ENCODE measurements around the gene DYNLT1.
"Not testable (repeated sequence)": the region's sequence is repeated elsewhere in the genome, so short reads cannot be mapped to it uniquely, and the experiment has no call there.

Gene DYNLT1

GRCh38 chr6:158621694-158622544 lies 22.6 kb downstream of the DYNLT1 start:
- no peak for DNase-seq

DNA sequence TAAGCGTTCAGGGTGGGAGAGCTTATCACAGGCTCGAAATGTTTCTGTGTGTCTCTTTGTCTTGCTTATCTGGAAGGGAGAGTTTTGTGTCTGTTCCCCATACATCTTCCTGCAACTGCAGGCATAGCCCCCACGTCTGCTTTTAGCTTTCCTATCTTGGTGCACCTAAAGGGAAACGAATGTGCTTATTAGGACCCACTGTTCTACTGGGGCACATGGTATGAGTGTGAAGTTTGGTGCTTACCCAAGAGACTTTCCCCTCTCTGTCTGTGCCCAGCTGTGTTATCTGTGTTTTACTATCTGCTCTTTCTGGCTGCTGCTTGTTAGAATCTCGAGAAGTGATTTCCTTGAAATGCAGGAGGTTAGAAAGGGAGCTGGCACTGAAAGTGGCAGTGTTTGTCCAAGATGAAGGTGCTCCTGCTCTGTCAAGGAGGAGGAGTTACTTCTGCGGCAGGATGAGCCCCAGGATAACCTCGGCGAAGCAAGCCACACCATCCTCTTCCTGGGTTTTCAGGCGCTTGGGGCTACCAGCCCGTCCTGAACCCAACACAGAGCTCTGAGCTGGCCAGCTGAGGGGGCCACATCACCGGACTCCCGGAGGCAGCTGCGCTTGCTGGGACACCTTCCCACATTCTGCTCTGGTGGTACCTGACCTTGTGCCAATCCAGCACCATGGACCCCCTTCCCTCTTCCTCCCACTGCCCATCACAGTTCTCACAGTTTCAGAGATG lies 23.4 kb downstream of the DYNLT1 start:
- DNase-seq = no peak

DNA sequence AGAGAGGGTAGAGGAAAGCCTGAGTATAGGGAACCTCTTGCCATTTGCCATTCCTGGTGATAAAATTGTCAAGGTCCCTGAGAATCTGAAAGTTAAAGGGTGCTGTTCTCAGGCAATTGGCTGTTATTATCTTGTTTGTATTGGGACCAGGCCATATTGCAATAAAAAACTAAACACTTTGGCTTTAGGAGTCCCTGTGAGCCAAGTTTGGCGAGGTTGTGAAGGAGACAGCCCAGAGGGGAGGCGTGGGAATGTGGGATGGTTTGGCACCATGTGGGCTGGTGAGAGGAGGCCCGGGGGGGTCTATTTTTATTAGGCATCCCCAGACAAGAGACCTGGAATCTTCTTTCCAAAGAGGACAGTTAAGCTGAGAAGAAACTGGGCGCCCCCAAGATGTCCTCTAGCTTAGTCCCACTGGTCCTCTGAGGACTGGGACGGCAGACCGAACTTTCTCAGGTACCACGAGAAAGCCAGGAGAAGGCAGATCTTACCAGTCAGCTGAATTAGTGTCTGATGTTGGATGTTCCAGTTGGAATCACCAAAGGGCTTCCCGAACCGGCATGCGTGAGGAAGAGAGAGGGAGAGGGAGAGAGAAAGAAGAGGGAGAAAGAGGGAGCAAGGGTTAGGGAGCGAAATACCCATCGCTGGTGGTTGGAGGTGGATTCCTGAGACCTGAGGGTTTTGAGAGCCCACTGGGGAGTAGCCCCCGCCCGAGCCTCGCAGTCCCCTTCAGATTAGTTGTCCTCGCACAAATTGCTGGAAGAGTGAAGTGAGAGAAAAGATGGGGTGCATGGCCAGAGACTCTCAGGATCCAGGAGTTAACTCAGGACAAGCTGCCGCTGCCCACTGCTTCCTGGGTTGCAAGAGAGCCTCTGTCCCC lies 24.4 kb downstream of the DYNLT1 start:
- no peak for DNase-seq

- not testable (repeated sequence) for DNase-seq
Observed at GRCh38 chr6:158618289-158618688, 26.3 kb downstream of the DYNLT1 start.

DNA sequence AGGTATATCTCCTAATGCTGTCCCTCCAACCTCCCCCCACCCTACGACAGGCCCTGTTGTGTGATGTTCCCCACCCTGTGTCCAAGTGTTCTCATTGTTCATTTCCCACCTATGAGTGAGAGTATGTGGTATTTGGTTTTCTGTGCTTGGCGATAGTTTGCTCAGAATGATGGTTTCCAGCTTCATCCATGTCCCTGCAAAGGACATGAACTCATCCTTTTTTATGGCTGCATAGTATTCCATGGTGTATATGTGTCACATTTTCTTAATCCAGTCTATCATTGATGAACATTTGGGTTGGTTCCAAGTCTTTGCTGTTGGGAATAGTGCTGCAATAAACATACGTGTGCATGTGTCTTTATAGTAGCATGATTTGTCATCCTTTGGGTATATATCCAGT lies 29.9 kb downstream of the DYNLT1 start:
- not testable (repeated sequence) for DNase-seq

DNA sequence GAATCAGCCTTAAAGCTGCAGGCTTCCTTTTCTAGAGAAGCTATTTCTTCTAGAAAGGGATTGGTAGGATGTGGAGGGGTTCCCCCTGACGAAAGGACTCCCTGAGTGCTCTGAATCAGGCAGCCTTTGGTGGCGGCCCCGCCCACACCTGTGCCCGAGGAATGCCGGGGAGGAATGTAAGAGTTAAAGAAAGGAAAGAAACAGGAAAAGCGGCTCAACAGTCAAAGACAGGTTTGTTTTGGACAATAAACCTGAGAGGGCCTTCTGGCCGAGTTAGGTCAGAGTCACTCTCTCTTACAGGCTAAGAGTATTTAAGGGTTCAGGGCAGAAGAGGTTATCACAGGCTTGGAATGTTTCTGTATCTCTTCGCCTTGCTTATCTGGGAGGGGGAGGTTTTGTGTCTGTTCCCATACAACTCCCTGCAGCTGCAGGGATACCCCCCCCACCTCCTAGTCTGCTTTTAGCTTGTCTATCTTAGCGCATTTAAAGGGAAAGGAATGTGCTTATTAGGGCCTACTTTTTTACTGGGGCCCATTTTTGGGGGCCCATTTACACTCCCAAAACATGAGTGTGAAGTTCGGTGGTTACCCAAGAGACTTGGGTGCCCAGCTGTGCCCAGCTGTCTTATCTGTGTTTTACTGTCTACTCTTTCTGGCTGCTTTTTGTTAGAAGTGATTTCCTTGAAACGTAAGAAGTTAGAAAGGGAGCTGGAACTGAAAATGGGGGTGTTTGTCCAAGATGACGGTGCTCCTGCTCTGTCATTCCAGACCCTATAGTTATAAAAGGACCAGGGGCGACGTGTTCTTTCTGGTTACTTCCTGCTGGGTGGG lies 32.8 kb downstream of the DYNLT1 start:
- DNase-seq = no peak

- DNase-seq = no peak
Observed at GRCh38 chr6:158611039-158611438, 33.5 kb downstream of the DYNLT1 start.

DNA sequence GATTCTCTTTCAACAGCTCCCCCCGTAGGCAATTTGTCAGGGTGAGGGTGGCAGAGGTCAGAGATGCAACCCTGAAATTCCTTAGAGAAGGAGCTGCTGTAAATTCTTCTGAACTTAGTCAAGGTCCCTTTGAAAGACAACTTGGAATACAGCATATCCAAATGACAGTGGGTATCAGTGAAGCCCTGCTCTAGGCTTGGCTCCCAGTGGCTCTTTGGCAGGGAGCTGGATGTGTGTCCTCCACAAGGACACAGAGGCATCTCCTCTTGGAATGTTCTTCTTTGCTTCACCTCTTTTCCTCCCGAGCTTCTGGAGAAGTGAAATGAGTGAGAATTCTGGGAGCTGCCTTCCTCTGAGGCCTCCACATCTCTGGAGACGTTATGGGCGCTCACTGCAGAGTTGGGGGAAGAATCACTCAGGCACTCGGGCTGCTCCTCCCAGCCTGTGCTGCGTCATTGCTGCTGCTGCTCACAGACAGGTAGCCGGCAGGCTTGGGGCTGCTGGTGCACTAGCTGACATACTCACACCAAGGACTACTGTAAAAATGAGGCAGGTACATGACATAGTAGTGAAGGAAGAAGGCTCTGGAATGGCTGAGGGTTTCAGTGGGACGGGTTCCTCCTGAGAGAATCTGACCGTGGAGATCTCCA lies 34.1 kb downstream of the DYNLT1 start:
- DNase-seq = no peak

GRCh38 chr6:158609455-158610155 lies 34.9 kb downstream of the DYNLT1 start:
- DNase-seq = no peak

DNA sequence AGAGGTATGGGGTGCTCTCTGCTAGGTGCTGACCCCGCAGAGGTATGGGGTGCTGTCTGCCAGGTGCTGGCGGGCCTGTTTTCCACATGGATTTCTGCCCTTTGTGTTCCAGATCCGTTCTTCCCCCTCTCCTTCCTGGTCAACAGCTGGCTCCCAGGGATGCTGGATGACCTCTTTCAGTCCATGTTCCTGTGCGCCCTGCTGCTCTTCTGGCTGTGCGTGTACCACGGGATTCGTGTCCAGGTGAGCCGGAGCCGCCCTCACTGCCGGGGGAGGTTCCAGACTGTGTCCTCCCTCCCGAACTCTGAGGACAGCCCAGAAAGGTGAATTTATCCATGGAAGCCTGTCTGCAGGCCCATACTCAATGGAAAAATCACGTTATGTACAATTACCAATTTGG lies 36.3 kb downstream of the DYNLT1 start:
- no peak for DNase-seq

GRCh38 chr6:158607411-158608170 lies 37.0 kb downstream of the DYNLT1 start:
- peak in 1 of 14 donors; percentile 75 for DNase-seq

DNA sequence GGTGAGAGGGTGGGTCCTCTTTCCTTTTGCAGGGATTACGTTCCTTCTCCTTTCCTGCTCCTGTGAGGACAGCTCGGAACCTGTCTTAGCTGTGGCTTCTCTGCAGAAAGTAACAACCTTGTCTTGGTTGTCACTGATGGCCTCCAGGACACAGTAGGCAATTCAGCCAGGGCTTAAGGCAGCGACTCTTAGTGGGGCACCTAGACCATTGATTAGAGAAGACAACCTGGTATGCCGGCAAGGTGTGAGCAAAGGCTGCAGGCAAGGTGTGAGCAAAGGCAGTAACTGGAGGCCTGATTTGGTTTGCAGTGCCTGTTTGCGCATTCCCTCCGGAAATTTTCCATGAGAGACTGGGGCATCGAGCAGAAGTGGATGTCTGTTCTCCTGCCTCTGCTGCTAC lies 37.6 kb downstream of the DYNLT1 start:
- no peak for DNase-seq

DNA sequence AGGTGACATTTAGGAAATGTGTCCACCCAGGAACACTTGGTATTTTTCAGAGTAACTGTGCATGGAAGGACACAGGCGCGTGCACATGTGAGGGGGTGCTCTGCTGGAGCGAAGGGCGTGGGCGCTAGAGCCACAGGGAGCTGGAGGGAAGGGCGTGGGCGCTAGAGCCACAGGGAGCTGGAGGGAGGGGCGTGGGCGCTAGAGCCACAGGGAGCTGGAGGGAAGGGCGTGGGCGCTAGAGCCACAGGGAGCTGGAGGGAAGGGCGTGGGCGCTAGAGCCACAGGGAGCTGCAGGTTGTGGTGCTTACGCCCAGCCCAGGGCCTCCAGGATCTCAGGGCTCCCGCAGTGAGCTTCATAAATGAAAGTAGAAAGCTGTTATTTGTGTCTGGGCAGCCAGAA lies 38.5 kb downstream of the DYNLT1 start:
- not testable (repeated sequence) for DNase-seq

- peak in 7 of 14 donors; percentile 10 to 41 (median 20) for DNase-seq
Observed at GRCh38 chr6:158605266-158605878, 39.2 kb downstream of the DYNLT1 start.

DNA sequence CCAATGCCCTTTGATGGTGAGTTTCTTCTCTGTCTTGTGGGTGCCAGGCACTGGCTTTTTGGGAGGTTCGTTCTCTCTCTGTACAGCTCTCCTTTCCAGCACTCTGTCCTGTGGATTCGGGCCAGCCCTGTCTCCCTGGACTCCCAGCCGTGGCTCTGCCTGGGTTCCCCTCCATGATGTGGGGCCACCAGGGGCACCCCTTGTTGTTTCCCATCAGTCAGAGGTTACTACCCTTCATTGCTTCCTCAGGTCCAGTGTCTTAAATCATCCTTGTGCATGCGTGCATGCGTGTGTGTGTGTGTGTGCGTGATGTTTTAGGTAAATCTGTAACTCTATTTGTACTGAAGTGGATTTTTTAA lies 40.5 kb downstream of the DYNLT1 start:
- no peak for DNase-seq

DNA sequence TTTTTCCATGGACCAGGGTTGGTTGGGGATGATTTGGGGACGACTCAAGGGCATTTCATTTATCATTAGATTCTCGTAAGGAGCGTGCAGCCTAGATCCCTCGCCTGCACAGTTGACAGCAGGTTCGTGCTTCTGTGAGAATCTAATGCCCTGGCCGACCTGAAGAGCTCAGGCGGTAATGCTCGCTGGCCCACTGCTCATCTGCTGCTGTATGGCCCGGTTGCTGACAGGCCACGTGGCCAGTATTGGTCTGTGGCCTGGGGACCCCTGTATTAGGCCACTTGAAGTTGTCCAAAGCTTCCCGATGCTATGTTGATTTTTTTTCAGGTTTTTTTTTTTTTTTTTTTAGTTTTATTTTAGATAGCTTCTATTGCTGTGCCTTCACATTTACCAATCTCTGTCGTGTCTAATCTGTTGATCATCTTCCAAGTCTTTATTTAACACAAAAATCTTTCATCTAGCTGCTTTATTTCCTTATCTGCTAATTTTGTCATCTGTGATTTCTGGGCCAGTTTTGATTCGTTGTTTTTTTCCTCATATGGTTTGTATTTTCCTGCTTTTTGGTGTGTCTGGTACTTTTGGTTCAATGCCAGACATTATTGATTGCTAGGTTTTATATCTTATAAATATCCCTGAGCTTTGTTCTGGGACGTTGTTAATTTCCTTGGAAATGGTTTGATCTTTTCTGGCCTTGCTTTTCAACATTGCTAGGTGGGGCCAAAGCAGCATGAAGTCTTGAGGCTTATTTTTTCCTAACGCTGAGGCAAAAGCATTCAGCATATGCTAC lies 41.1 kb downstream of the DYNLT1 start:
- DNase-seq = no peak

DNA sequence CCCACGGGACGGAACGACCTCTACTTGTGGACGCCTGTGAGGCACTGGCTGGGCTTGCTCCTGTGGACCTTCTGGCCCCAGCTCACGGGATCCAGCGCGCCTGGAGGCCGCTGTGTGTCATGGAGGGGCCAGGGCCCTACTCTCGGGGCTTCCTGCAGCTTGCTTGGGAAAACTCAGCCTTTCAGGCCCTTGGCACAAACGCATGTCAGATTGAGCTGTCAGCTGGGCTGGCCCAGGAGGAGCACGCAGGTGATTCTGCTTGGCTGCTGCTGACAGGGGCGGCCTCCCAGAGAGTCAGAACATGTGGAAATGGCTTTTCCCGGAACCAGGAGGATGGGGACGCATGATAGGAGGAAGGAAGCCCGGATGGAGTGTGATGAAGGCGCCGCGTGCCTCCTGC lies 44.9 kb downstream of the DYNLT1 start:
- no peak for DNase-seq

DNA sequence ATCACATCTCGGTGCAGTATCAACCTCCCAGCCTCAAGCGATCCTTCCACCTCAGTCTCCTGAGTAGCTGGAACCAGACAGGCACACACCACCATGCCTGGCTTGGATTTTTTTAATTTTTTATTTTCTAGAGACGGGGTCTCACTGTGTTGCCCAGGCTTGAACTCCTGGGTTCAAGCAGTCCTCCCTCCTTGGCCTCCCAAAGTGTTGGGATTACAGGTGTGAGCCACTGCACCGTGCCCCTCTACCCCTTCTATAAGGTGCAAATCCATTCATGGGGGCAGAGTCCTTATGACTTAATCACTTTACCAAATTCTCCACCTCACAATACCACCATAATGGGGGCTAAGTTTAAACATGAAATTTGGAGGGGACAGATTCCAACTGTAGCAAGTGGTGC lies 47.0 kb downstream of the DYNLT1 start:
- DNase-seq = no peak

DNA sequence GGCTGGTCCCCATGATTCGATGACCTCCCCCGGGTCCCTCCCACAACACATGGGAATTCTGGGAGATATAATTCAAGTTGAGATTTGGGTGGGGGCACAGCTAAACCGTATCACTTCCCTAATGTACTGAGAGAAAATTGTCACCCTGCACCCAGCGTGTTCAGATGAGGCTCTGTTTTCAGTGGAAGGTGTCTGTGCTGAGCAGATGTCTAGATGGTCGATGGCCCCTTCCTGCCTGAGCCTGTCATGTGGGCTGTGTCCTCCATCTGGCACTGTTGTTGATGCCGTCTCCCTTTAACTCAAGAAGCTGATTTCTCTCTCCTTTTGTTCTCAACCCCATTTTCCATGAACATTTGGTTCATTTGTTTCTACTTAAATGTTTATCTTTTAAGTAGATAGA lies 47.7 kb downstream of the DYNLT1 start:
- DNase-seq = no peak
